Adipocyte (in vitro differentiated cells): ENCODE measurements around the gene SHROOM1.

ENCODE experiments used
- DNase-seq: peaks from one replicate; pipeline ENCODE4 v3.0.0-alpha.2; 2015; ENCODE audit warnings: low read depth
- H3K27me3 ChIP-seq: replicated peaks from 2 replicates; pipeline ENCODE4 v1.7.0; 2013; ENCODE audit warnings: mild to moderate bottlenecking, low read length, moderate library complexity; ENCODE audit not compliant: control insufficient read depth, insufficient read depth
- H3K36me3 ChIP-seq: 2 replicates; pipeline ENCODE4 v1.7.0; 2013; ENCODE audit warnings: low read length, mild to moderate bottlenecking, moderate library complexity; ENCODE audit not compliant: control insufficient read depth, insufficient read depth, severe bottlenecking
- H3K4me1 ChIP-seq: 2 replicates; pipeline ENCODE4 v1.7.0; 2013; ENCODE audit warnings: mild to moderate bottlenecking, low read length, moderate library complexity; ENCODE audit not compliant: control insufficient read depth, insufficient read depth
- H3K4me3 ChIP-seq: 2 replicates; pipeline ENCODE4 v1.7.0; 2013; ENCODE audit warnings: mild to moderate bottlenecking, low read length, moderate library complexity
- H3K9ac ChIP-seq: 2 replicates; pipeline ENCODE4 v1.7.0; 2013; ENCODE audit warnings: mild to moderate bottlenecking, low read length, moderate library complexity
- H3K9me3 ChIP-seq: 2 replicates; pipeline ENCODE4 v1.7.0; 2013; ENCODE audit warnings: mild to moderate bottlenecking, low read length, moderate library complexity; ENCODE audit not compliant: control insufficient read depth

Gene SHROOM1

GRCh38 chr5:132785365-132785764 lies 45.1 kb downstream of the SHROOM1 start:
- Histone ChIP-seq H3K4me1 (peaks cover 9% of the 10 kb centered on the region), H3K9me3 (no peaks in the 10 kb centered on the region), H3K27me3 (peaks cover 7% of the 10 kb centered on the region)

GRCh38 chr5:132782101-132782500 lies 48.3 kb downstream of the SHROOM1 start:
- Histone ChIP-seq H3K36me3 (no peaks in the 10 kb centered on the region), H3K9ac (no peak overlapping the region), H3K4me1 (peaks cover 5% of the 10 kb centered on the region), H3K27me3 (no peaks in the 10 kb centered on the region), H3K4me3 (no peak overlapping the region), H3K9me3 (no peaks in the 10 kb centered on the region)
- DNase-seq = peak; percentile 40

More at GRCh38 chr5:132785365-132785764, 45.1 kb downstream of the SHROOM1 start:
- no peaks in the 10 kb centered on the region for H3K36me3 ChIP-seq
- H3K9ac ChIP-seq = no peak overlapping the region
- DNase-seq = no peak
- H3K4me3 ChIP-seq = no peak overlapping the region

DNA sequence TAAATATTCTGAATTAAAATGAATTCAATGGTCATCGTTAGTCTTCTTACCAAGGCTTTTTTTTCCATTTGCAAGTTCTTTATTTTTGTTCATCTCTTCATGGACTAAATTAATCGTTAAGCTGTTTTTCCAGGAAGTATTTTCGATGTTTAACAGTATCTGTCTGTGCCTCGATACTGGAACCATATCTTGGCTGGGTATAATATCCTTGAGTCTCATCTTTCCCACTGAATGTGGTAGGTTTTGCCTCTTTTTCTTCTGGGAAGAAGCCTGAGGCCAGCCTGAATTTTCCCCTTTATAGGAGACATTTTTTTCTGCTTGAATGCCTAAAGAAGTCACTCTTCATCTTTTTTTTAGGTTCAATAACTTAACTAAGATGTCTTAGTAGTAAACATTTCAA lies 49.4 kb downstream of the SHROOM1 start:
- Histone ChIP-seq H3K36me3 (no peaks in the 10 kb centered on the region), H3K4me3 (no peak overlapping the region), H3K27me3 (no peaks in the 10 kb centered on the region), H3K9me3 (no peaks in the 10 kb centered on the region), H3K9ac (no peak overlapping the region), H3K4me1 (peaks cover 3% of the 10 kb centered on the region)
- DNase-seq = no peak

- no peaks in the 10 kb centered on the region for H3K9me3 ChIP-seq
- H3K9ac ChIP-seq = no peak overlapping the region
- H3K4me1 ChIP-seq = peaks cover 5% of the 10 kb centered on the region
- no peak overlapping the region for H3K4me3 ChIP-seq
- no peak for DNase-seq
- H3K36me3 ChIP-seq = no peaks in the 10 kb centered on the region
- no peaks in the 10 kb centered on the region for H3K27me3 ChIP-seq
Measured at GRCh38 chr5:132780577-132780976, 49.9 kb downstream of the SHROOM1 start.

GRCh38 chr5:132779961-132780360 lies 50.5 kb downstream of the SHROOM1 start:
- no peaks in the 10 kb centered on the region for H3K36me3 ChIP-seq
- no peak overlapping the region for H3K9ac ChIP-seq
- H3K4me1 ChIP-seq = peaks cover 11% of the 10 kb centered on the region
- H3K9me3 ChIP-seq = no peaks in the 10 kb centered on the region
- H3K27me3 ChIP-seq = no peaks in the 10 kb centered on the region
- no peak for DNase-seq
- no peak overlapping the region for H3K4me3 ChIP-seq

- Histone ChIP-seq H3K4me3 (no peak overlapping the region), H3K9me3 (no peaks in the 10 kb centered on the region), H3K27me3 (no peaks in the 10 kb centered on the region), H3K36me3 (no peaks in the 10 kb centered on the region), H3K9ac (no peak overlapping the region), H3K4me1 (peaks cover 20% of the 10 kb centered on the region)
- DNase-seq = no peak
Measured at GRCh38 chr5:132778856-132779255, 51.6 kb downstream of the SHROOM1 start.

DNA sequence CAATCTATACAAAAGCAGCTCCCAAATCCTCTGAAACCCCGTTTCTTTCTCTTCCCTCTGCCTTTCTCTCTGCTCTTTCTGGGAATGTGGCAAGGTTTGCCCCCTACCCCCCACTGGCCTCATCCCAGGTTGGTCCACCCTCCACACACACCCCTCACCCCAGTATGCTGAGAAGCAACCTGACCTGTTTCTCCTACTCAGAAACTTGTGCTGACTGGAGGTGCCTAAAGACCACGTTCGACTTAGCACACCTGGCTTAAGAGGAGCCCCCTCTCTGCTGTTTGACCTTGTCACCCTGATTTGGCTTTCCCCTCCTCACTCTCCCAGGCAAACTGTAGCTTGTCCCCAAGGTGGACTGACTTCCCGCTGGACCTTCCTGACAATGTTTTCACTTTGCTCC lies 52.3 kb downstream of the SHROOM1 start:
- H3K9ac ChIP-seq = peak overlapping the region; percentile 81
- H3K36me3 ChIP-seq = no peaks in the 10 kb centered on the region
- peak overlapping the region; percentile 86 for H3K4me3 ChIP-seq
- H3K9me3 ChIP-seq = no peaks in the 10 kb centered on the region
- peaks cover 20% of the 10 kb centered on the region for H3K4me1 ChIP-seq
- no peaks in the 10 kb centered on the region for H3K27me3 ChIP-seq
- no peak for DNase-seq

DNA sequence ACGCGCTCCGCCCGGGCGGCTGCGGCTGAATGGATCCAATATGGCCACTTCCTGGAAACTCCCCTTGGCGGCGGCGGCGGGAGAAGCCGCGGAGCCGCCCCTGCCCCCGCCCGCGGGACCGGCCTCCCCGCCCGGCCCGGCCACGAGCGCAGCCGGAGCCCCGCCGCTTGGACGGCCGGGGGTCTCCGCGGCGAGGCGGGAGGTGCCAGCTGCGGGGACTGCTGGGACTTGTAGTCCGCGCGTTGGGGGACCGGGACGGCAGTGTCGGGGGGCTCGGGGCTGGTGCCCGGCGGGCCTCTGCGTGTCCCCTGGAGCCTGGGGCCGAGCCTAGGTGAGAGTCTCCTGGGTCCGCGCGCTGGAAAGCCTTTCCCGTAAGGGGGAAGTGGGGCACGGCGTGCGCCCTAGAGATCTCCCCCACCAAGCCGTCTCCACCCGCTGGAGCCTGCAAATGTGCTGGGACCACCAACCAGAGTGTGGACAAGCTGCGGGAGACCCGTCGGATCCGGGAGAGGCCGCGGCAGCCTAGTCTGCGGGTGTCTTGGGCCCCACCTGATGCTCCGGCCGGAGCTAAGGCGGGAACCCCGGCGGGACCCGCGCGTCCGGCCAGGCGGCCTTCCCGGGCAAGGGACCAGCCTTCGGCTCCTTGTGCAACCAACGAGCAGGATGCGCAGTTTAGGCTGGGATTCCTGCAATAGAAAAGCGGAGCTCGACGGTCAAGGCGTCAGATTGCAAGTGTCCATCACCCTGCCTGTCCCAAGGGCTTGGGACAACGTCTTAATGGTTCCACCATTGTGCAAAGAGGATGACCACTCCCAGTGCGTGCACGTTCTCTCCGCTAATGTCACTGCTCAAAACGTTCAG lies 53.0 kb downstream of the SHROOM1 start, which contains the start of gene SEPTIN8:
Gene SEPTIN8, minus strand, starts transcription at position 31 of the 861 bp plus-strand sequence. CDS start 102 bp downstream, outside the sequence.
- H3K4me3 ChIP-seq = peak within 1 kb of the TSS; percentile 86
- H3K9me3 ChIP-seq = no peaks in the 10 kb centered on the region
- H3K36me3 ChIP-seq = no peaks in the 10 kb centered on the region
- peak within 1 kb of the TSS; percentile 81 for H3K9ac ChIP-seq
- DNase-seq = peak; percentile 79
- no peaks in the 10 kb centered on the region for H3K27me3 ChIP-seq
- peaks cover 20% of the 10 kb centered on the region for H3K4me1 ChIP-seq

DNA sequence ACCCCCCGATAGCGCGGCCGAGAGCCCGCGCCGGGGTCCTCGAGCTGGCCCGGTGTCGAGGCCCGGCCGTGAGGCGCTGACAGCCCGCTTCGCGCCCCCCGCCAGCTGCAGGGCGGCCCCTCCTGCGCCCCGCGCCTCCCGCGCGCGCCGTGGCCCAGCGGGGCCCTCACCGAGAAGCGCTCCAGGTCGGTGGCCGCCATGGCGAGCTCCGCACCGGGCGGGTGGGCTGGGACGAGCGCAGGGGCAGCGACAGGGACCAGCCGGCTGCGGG lies 53.6 kb downstream of the SHROOM1 start:
- Histone ChIP-seq H3K9me3 (no peaks in the 10 kb centered on the region), H3K4me3 (peak overlapping the region; percentile 86), H3K36me3 (no peaks in the 10 kb centered on the region), H3K9ac (peak overlapping the region; percentile 81), H3K27me3 (no peaks in the 10 kb centered on the region), H3K4me1 (peaks cover 24% of the 10 kb centered on the region)
- DNase-seq = no peak

DNA sequence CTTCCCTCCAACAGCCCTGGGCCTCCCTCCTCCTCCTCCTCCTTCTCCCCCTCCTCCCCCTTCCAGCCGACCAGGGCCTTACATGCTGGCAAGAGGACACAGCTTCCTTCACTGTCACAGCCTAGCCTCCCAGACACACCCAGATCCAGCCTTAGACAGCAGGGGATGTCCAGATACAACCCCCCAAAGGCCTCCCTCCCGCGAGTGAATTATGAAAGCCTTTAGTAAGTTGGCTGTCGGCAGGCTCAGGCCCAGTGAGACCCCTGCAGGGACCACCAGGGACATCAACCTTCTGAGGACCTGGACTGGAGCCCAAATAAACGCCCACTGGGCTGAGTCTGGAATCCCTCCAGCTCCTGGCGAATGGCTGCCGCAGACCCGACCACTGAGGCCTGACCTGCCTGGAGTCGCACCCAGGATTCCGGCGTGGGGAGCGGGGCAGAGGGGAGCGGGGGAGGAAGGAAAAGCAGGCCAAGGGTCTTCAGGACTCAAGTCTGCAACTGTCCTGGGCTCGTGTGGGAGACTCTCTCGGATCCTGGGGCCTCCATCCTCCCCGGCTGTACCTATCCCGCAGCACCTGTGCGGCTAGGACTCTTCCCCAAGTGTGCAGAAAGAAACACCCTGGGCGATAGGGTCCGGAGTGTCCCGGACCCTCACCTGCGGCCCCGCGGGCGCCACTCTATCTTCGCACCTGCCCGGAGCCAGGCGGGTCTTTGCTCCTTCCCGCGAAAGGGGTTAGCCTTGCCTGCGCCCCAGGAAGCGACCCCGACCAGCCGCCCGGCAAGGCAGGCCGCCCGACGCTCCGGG lies 54.1 kb downstream of the SHROOM1 start:
- H3K9me3 ChIP-seq = no peaks in the 10 kb centered on the region
- DNase-seq = peak; percentile 75

DNA sequence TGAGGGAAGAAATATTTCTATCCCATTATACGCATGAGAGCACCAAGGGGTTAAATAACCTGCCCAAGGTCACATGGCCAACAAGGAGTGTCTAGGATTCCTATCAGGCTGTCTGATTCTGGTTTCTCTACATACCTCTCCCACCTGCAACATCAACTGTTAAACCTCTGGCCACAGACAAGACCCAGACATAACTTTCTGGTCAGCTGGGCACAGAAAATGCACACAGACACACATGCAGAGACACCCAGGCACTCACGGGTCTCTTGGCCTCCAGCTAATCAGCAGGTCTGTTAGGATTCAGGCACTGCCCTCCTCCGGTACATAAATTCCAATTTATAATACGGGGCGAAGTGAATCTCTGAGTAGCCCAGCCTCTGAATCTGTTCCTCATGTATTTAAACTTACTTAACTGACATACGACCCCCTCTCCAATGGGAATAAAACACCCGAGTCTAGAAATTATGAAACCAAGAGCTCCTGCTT lies 54.9 kb downstream of the SHROOM1 start:
- Histone ChIP-seq H3K27me3 (no peaks in the 10 kb centered on the region), H3K4me3 (peak overlapping the region; percentile 86), H3K4me1 (peaks cover 37% of the 10 kb centered on the region), H3K36me3 (no peaks in the 10 kb centered on the region), H3K9ac (peak overlapping the region; percentile 81), H3K9me3 (no peaks in the 10 kb centered on the region)
- DNase-seq = peak; percentile 66

More for the DNA sequence above, 54.1 kb downstream of the SHROOM1 start:
- H3K27me3 ChIP-seq = no peaks in the 10 kb centered on the region
- H3K36me3 ChIP-seq = no peaks in the 10 kb centered on the region
- peak overlapping the region; percentile 81 for H3K9ac ChIP-seq
- H3K4me1 ChIP-seq = peaks cover 29% of the 10 kb centered on the region
- peak overlapping the region; percentile 86 for H3K4me3 ChIP-seq
